ENCODE measurements around the gene PCCA. TPM values are rescaled to one million over a fixed set of nuclear protein-coding genes. Genes with fewer than 3 reads are reported as not detected.

PCCA gene
- polyA plus RNA-seq, 2 of the 4 experiments (the other 2 are of a cell fraction), result 13.2 to 13.7 TPM

GRCh38 chr13:100362781-100363180 is 273.9 kb downstream of the PCCA start:
- Histone ChIP-seq H3K4me2 (peak overlapping the region; percentile 56), H3K4me1 (peaks cover 23% of the 10 kb centered on the region), H3K27ac (0 out of 6 replicates have a peak overlapping the region, but pooled peaks of 1 of the 2 experiments have one; percentile 14), H3K4me3 (no peak overlapping the region), H3K9me3 (no peaks in the 10 kb centered on the region)
- no peak for FAIRE-seq
- ChIA-PET POLR2A (no interaction called here), CTCF (no interaction called here)
- ATAC-seq, result no peak
- DNase-seq (ENCODE audit: low read depth in 1 of 2, low spot score in 1 of 2), result no peak
- no peak for TF ChIP-seq POLR2A (IDR thresholded peaks at IDR 0.05; ENCODE audit: low read length)
- no peak for TF ChIP-seq CHD4 (IDR thresholded peaks at IDR 0.05; ENCODE audit: borderline replicate concordance)
- no peak for TF ChIP-seq USF2 (IDR thresholded peaks at IDR 0.05)
- TF ChIP-seq EHMT2 (IDR thresholded peaks at IDR 0.05; ENCODE audit: low read depth), result no peak
- no peak for TF ChIP-seq JUNB (IDR thresholded peaks at IDR 0.05)
- TF ChIP-seq CEBPB (IDR thresholded peaks at IDR 0.05), result no peak
- TF ChIP-seq BHLHE40 (IDR thresholded peaks at IDR 0.05; ENCODE audit: low read depth, low read length), result no peak
- no peak for TF ChIP-seq FOSL2 (IDR thresholded peaks at IDR 0.05)
- TF ChIP-seq FOSL2 (CRISPR knock-in tag; IDR thresholded peaks at IDR 0.05), result no peak
- WGBS (ENCODE audit: missing lambda C conversion rate), result 42% methylated on average over 1 of the region's 1 CpG

GRCh38 chr13:100363285-100363711 is 274.4 kb downstream of the PCCA start:
- no peak for TF ChIP-seq KDM5A (IDR thresholded peaks at IDR 0.05)
- no peak for TF ChIP-seq RNF2 (IDR thresholded peaks at IDR 0.05; ENCODE audit: borderline replicate concordance, low read depth)
- no peak for TF ChIP-seq ZSCAN20 (CRISPR knock-in tag; IDR thresholded peaks at IDR 0.05)
- no peak for TF ChIP-seq ZFP36 (IDR thresholded peaks at IDR 0.05; ENCODE audit: borderline replicate concordance, partially characterized antibody)
- TF ChIP-seq KDM1A (IDR thresholded peaks at IDR 0.05; ENCODE audit: low read depth), result no peak
- no peak for TF ChIP-seq FOSB (CRISPR knock-in tag; IDR thresholded peaks at IDR 0.05)
- TF ChIP-seq CBX2 (IDR thresholded peaks at IDR 0.05; ENCODE audit: borderline replicate concordance, low read depth), result no peak
- no peak for TF ChIP-seq HEYL (CRISPR knock-in tag; IDR thresholded peaks at IDR 0.05)
- TF ChIP-seq TP53 (CRISPR knock-in tag; IDR thresholded peaks at IDR 0.05), result no peak
- TF ChIP-seq JUN (IDR thresholded peaks at IDR 0.05), result no peak
- Histone ChIP-seq H3K4me3 (no peak overlapping the region), H3K9me3 (no peaks in the 10 kb centered on the region), H3K27ac (0 out of 6 replicates have a peak overlapping the region, but pooled peaks of 1 of the 2 experiments have one; percentile 14), H3K4me1 (peaks cover 23% of the 10 kb centered on the region), H3K4me2 (peak overlapping the region; percentile 56)
- WGBS (ENCODE audit: missing lambda C conversion rate), result 2% methylated on average over 3 of the region's 3 CpGs
- ChIA-PET CTCF (no interaction called here), POLR2A (no interaction called here)
- no peak for FAIRE-seq
- peak in 1 of 2 experiments; percentile 68; a peak in 3 of 6 replicates for ATAC-seq
- DNase-seq (ENCODE audit: low read depth in 1 of 2, low spot score in 1 of 2), result peak in 1 of 2 experiments; percentile 35

- 11% methylated on average over 2 of the region's 2 CpGs for WGBS (ENCODE audit: missing lambda C conversion rate)
These were observed 275.0 kb downstream of the PCCA start for GRCh38 chr13:100363874-100364273.

More at GRCh38 chr13:100363874-100364273, 275.0 kb downstream of the PCCA start:
- ATAC-seq, result peak in 1 of 2 experiments; percentile 69; a peak in 2 of 6 replicates
- no peak for FAIRE-seq
- ChIA-PET CTCF (no interaction called here), POLR2A (no interaction called here)
- Histone ChIP-seq H3K9me3 (no peaks in the 10 kb centered on the region), H3K4me3 (no peak overlapping the region), H3K27ac (no peak overlapping the region), H3K4me1 (peaks cover 23% of the 10 kb centered on the region), H3K4me2 (peak overlapping the region; percentile 56)
- peak in 1 of 2 experiments; percentile 27 for DNase-seq (ENCODE audit: low read depth in 1 of 2, low spot score in 1 of 2)
- TF ChIP-seq USF2 (IDR thresholded peaks at IDR 0.05) (no peak), JUNB (IDR thresholded peaks at IDR 0.05) (0 out of 2 replicates have a peak, but pooled peaks have one; percentile 30), RFX5 (IDR thresholded peaks at IDR 0.05) (no peak), MAX (IDR thresholded peaks at IDR 0.05) (no peak), BHLHE40 (IDR thresholded peaks at IDR 0.05; ENCODE audit: low read depth, low read length) (no peak), ATOH8 (CRISPR knock-in tag; IDR thresholded peaks at IDR 0.05; ENCODE audit: low read depth) (no peak), JUN (IDR thresholded peaks at IDR 0.05) (no peak), HES2 (IDR thresholded peaks at IDR 0.05) (no peak), RAD21 (conservative IDR thresholded peaks at IDR 0.05 in 1 of 2, IDR thresholded peaks at IDR 0.05 in 1 of 2) (no peak), SMC3 (IDR thresholded peaks at IDR 0.05) (no peak), EP300 (IDR thresholded peaks at IDR 0.05) (no peak), FOSL2 (IDR thresholded peaks at IDR 0.05) (no peak), FOSL2 (CRISPR knock-in tag; IDR thresholded peaks at IDR 0.05) (peak; percentile 54), EHMT2 (IDR thresholded peaks at IDR 0.05; ENCODE audit: low read depth) (no peak), SREBF2 (IDR thresholded peaks at IDR 0.05) (no peak), NPAS2 (CRISPR knock-in tag; IDR thresholded peaks at IDR 0.05; ENCODE audit: borderline replicate concordance) (no peak)

Measured in A549 (cell line).